Activated naive CD4-positive, alpha-beta T cell treated with Interleukin-2 at 50 U/mL for 16 hours (primary cell): ENCODE measurements around the gene ARL4A.
A peak's percentile ranks its signal among the peaks of the same experiment; 100 is the strongest.

Experiments
- DNase-seq: peaks from one replicate; pipeline ENCODE4 v3.0.0-alpha.2; 2020

ARL4A gene

GRCh38 chr7:12703881-12704280 is 16.4 kb downstream of the ARL4A start:
- no peak for DNase-seq

- no peak for DNase-seq
Measured at GRCh38 chr7:12705878-12706277, 18.4 kb downstream of the ARL4A start.

- DNase-seq, result no peak
Measured at GRCh38 chr7:12706900-12707536, 19.6 kb downstream of the ARL4A start.

- DNase-seq, result no peak
Measured at GRCh38 chr7:12708314-12708713, 20.9 kb downstream of the ARL4A start.

- no peak for DNase-seq
Measured at GRCh38 chr7:12709726-12710502, 22.5 kb downstream of the ARL4A start.

DNA sequence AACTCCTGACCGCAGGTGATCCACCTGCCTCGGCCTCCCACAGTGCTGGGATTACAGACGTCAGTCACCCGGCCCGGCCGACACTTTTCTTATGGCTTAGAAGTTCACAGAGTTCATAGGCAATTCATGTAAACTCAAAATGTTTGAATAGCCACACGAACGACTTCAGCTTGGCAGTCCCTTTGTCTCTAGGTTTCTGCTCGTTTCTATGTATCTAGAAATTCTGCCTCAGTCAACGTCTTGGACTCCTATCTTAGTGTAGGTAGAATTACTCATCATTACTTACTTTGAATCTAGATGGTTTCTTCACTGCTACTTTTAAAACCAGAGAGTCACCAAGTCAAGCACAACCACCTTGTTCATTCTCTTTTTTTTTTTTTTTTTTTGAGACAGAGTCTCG is 23.7 kb downstream of the ARL4A start:
- DNase-seq, result no peak

DNA sequence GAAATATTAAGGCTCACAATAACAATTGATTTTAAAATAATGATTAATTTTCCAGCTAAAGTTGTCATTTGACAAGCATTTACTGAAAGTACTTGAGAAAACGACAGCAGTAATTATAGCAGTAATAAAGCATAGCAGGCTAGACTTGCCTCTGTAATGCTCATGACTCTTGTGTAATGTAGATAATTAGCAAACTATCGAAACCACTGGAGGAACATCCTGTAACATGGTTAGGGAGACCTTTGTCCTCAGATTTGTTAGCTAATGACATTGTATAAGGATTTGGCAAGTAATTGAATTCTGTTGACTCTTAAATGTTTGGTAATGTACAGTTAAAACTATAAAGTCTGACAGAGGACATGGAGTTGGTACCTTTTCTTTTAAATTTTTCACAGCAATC is 24.8 kb downstream of the ARL4A start:
- DNase-seq, result no peak

GRCh38 chr7:12713625-12714378 is 26.4 kb downstream of the ARL4A start:
- no peak for DNase-seq

DNA sequence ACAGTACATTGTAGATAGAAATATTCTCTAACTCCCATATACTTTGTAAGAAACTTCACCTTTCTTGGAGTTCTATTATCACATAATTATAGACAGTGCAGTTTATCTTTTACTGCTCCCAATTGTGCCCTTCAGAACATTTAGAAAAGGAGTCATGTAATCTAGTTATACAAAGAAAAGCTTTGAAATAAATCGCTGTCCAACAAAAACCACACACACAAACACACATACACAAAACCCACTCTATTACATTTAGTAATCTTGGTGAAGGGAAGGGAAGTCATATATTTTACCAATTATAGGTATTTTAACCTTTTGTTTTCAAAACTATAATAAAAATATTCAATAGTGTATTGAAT is 26.9 kb downstream of the ARL4A start:
- no peak for DNase-seq

- peak; percentile 16 for DNase-seq
Measured at GRCh38 chr7:12715372-12716133, 28.1 kb downstream of the ARL4A start.

DNA sequence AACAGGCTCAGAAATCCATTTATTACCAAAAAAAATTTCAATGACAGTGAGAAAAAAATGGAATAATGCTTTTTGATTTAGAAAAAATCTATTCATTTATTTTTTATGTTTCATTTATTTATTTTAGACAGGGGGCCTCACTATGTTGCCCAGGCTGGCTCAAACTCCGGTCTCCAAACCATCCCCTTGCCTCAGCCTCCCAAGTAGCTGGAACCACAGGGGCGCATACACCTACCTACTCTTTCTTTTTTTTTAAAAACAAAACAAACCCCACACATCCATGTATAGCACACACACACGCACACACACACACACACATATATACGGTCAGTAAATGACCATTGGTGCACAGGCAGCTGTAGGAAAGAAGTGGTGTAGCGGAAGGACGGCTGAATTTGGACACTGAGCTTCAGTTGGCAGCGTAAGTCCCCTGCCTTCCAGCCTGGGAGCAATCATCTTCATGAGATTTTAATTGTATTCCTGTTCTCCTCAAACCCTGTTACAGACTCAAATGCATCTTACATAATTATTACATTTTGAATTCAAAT is 28.8 kb downstream of the ARL4A start:
- DNase-seq, result no peak

GRCh38 chr7:12716722-12717121 is 29.3 kb downstream of the ARL4A start:
- DNase-seq, result no peak

DNA sequence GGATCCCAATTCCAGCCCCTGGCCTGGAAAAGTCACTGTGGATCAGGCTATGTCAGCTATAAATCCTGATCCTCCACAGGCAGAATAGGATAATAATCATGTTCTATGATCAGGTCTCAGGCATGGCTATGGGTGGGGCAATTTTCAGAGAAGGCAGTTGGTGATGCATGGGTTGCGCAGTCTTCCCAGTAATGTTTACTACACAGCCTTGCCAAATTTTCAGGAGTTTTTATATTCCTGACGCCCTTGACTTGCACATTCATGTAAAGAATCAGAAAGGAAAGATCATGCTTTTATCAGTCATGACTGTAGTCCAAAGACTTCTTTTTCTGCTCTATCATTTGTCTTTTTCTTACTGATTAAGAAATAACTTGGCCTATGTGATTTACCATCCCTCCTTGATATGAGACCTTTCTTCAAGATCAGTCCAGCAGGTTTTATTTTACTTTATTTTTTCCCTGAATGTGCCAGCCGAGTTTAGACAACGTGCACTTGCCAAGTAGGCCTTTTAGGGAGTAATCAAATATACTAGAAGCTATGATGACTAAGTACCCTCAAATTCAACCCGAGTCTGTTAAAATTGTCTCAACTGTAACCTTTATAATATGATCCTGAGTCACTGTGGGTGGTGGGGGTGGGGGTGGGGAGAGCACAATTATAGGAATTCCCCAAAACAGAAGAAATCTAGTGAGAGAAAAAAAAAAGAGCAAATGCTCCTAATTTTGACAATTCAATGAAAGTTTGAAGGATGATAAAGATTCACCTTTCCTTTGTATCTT is 31.9 kb downstream of the ARL4A start:
- DNase-seq, result no peak

DNA sequence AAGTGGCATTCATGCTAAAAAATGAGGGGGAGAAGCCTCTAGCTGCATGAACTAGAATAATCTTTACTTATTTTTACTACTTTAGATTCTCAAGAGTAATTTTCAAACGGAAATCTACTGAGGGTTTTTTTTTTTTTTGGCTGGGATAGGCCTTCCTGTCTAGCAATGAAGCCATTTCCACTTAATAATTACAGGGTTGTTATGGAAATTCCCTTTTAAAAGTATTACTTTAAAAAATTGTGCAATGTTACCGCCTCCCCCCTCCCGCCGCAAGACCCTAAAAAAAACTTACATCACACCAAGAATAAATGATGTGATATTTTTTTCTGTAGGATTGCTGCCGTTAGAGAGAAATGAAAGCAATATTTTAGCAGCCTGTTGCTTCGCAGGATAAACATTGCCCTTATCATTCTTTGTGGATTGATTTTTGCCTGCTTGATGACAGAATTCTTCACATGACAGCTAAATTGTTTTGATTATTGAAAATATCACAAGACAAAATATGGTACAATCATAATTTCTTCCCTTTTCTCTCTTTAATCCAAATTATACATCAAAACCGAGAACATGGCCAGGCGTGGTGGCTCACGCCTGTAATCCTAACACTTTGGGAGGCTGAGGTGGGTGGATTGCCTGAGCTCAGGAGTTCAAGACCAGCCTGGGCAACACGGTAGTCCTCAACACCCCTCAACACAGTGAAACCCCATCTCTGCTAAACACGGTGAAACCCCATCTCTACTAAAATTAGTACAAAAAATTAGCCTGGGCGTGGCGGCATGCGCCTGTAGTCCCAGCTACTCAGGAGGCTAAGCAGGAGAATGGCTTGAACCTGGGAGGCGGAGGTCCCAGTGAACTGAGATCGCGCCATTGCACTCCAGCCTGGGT is 32.8 kb downstream of the ARL4A start:
- no peak for DNase-seq

GRCh38 chr7:12721286-12721830 is 33.9 kb downstream of the ARL4A start:
- no peak for DNase-seq

DNA sequence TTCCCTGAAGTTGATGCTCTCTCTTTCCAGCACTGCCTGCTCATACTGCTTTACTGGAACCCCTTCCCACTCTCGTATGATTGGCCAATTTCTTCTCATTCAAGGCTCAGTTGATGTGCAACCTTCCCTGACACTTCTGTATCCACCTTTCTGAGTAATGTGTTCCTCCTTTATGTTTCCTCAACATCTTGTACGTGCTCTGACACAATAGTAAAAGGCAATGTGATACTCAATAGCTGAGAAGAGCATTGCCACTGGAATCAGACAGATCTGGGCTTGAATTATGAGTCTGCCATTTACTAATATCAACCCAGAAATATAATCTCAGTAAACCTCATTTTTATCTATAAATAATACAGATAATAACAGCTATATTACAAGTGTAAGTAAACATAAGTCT is 34.7 kb downstream of the ARL4A start:
- DNase-seq, result no peak

DNA sequence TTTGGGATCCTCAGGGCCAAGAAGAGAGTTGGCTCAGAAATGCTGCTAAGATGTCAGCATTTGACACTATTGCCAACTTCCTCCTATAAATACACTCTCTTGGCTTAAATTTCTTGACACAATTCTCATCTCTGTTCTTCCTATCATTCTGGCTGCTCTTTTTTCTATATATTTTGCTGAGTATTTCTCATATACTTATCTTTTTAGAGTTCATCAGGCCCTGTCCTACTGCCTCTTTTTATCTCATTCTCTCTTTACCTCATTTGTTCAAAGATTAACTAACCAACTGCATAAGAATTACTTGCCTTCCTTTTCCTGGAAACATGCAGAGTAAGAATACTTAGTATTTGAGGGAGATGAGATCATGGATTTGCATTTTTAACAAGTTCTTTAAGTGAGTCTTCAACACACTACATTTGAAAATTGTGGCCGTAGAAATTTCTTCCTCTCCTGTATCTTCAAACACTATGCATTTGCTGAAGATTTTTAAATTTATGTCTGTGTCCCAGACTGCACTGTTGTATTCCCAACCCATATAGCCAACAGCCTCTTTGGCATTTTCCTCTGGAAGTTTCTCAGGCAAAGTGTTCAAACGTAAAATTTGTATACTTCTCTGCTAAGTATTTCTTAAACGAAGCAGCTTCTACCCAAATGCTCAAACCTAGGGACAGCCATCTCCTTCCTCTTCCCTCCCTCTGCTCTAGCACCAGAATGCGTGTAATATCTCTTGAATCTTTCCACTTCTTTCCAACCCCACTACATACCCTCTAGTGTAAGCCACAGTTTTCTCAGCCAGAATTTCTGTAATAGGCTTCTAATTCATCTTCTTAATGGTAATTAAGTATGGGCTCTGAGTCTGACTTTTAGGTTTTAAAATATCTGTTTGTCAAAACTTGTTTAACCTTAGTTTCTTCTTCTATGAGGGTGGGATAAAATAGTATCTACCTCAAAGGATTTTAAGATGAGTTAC is 35.5 kb downstream of the ARL4A start:
- DNase-seq, result no peak

DNA sequence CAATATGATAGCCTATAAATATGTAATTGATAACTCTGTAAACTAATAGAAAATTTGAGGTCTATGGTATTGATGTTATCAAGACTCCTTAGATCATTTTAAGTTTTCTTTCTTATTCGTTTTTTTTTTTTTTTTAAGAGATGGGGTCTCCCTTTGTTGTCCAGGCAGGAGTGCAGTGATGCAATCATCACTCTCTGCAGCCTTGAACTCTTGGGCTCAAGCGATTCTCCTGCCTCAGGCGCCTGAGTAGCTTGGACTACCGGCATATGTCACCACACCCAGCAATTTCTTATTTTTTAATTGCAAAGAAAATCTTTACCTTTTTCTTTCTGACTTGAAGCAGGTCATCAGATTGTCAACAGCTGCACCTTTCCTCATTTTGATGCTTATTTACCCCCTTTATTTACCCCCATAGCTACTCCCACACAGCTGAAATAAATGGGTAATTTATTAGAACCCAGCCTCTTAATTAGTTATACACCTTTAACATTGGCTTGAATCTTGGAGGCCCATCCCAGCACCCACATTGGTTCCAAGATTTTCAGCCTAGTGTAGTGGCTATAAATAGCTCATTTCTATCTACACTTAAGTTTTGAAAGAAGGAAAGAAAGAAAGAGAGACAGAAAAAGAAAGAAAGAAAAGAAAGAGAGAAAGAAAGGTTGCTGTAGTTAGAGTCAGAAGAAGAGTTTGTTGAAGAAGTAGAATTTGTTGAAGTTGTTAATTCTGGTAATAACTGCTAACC is 38.3 kb downstream of the ARL4A start:
- no peak for DNase-seq

GRCh38 chr7:12726908-12727307 is 39.5 kb downstream of the ARL4A start:
- no peak for DNase-seq
